HCT116 (cell line): ENCODE results near the gene SYN1. TPM values are rescaled to one million over a fixed set of nuclear protein-coding genes. Genes with fewer than 3 reads are reported as not detected.

Experiments
- ATAC-seq: fragments of 200-7000 bp; cut with Tn5 transposase; 2 replicates; pipeline ENCODE4 v1.9.1; 2020; ENCODE audit warnings: mild to moderate bottlenecking, moderate library complexity
- BruUV-seq: library from RNA; stranded (reverse); fragments of 400-500 nt; replicated peaks from 2 replicates; lab custom pipeline; 2021; lab: Mats Ljungman, UMichigan
- CTCF ChIA-PET: fragments of 300-600 bp; sonication (Branson Sonifier 250); formaldehyde crosslinking; loops from one replicate; lab custom pipeline; 2021; ENCODE audit warnings: antibody characterized with exemption; lab: Charles Lee
- POLR2A ChIA-PET: fragments of 300-600, 350-600 bp; sonication (Branson Sonifier 250); formaldehyde crosslinking; loops from one replicate; lab custom pipeline; 2021; ENCODE audit warnings: antibody characterized with exemption; lab: Charles Lee
- RAD21 ChIA-PET, 2 experiments: fragments of 300-600 bp; sonication (Branson Sonifier 250); formaldehyde crosslinking; loops; one replicate each; lab custom pipeline; 2023; ENCODE audit warnings: low total read pairs in 2 of 2; ENCODE audit not compliant: uncharacterized antibody in 2 of 2, unreplicated experiment in 2 of 2, low non-redundant PET in 1 of 2; lab: Charles Lee
- DNase-seq: peaks from one replicate; pipeline ENCODE4 v3.0.0-alpha.2; 2010; ENCODE audit warnings: low read depth, low spot score
- H2AFZ ChIP-seq: fragments of 200-600 bp; shearing (Covaris generic), sonication (generic); 2 replicates; pipeline ENCODE4 v1.6.1; 2017; ENCODE audit warnings: low read depth, mixed run types, mixed read lengths, antibody characterized with exemption, low read length; ENCODE audit not compliant: poor library complexity, severe bottlenecking
- H3K27ac ChIP-seq: 2 replicates; pipeline ENCODE4 v1.5.1; 2012; ENCODE audit warnings: low read depth, low read length
- H3K27me3 ChIP-seq: fragments of 200-600 bp; sonication (generic); 2 replicates; pipeline ENCODE4 v1.6.1; 2016; ENCODE audit warnings: mixed run types, low read length, mixed read lengths; ENCODE audit not compliant: insufficient read depth
- H3K36me3 ChIP-seq, 2 experiments: fragments of 200-500 bp in 1 of 2; fragments of 200-600 bp in 1 of 2; sonication (Bioruptor generic) in 1 of 2; sonication (generic) in 1 of 2; 2 replicates each; pipeline versions ENCODE4 v1.5.1 to v1.6.1; 2014 to 2016; ENCODE audit warnings: low read length in 2 of 2, inconsistent platforms in 1 of 2, mixed read lengths in 1 of 2, mixed run types in 1 of 2; ENCODE audit not compliant: insufficient read depth in 2 of 2, control insufficient read depth in 1 of 2
- H3K4me1 ChIP-seq, 2 experiments: fragments of 200-600 bp in 1 of 2; sonication (generic) in 1 of 2; 2 replicates each; pipeline versions ENCODE4 v1.5.1 to v1.6.1; 2012 to 2017; ENCODE audit warnings: low read length in 2 of 2, inconsistent platforms in 1 of 2, mild to moderate bottlenecking in 1 of 2, mixed read lengths in 1 of 2, mixed run types in 1 of 2, moderate library complexity in 1 of 2; ENCODE audit not compliant: insufficient read depth in 2 of 2, control insufficient read depth in 1 of 2
- H3K4me2 ChIP-seq: fragments of 200-600 bp; sonication (generic); 2 replicates; pipeline ENCODE4 v1.6.1; 2017; ENCODE audit warnings: mixed run types, low read length, mixed read lengths
- H3K4me3 ChIP-seq, 2 experiments: fragments of 200-600 bp in 1 of 2; sonication (generic) in 1 of 2; replicated peaks in 1 of 2; 2 replicates each; pipeline ENCODE4 v1.5.1; 2011 to 2016; ENCODE audit warnings: low read length in 2 of 2, control low read depth in 1 of 2, low read depth in 1 of 2, mild to moderate bottlenecking in 1 of 2, mixed read lengths in 1 of 2, mixed run types in 1 of 2
- H3K79me2 ChIP-seq: fragments of 200-600 bp; sonication (generic); 2 replicates; pipeline ENCODE4 v1.6.1; 2017; ENCODE audit warnings: mild to moderate bottlenecking, mixed run types, low read length, moderate library complexity, mixed read lengths; ENCODE audit not compliant: insufficient read depth
- H3K9ac ChIP-seq: fragments of 200-600 bp; sonication (generic); 2 replicates; pipeline ENCODE4 v1.6.1; 2016; ENCODE audit warnings: low read length, mixed read lengths
- H3K9me2 ChIP-seq: fragments of 200-600 bp; sonication (generic), shearing (Covaris generic); 2 replicates; pipeline ENCODE4 v1.6.1; 2017; ENCODE audit warnings: mixed run types, mild to moderate bottlenecking, moderate library complexity; ENCODE audit not compliant: insufficient read depth
- H3K9me3 ChIP-seq, 2 experiments: fragments of 200-500 bp in 1 of 2; fragments of 200-600 bp in 1 of 2; sonication (Bioruptor generic) in 1 of 2; sonication (generic) in 1 of 2; 2 replicates each; pipeline ENCODE4 v1.6.1; 2014 to 2017; ENCODE audit warnings: low read length in 2 of 2, mixed read lengths in 2 of 2, inconsistent platforms in 1 of 2, low read depth in 1 of 2, mild to moderate bottlenecking in 1 of 2, mixed run types in 1 of 2, moderate library complexity in 1 of 2; ENCODE audit not compliant: control insufficient read depth in 1 of 2, insufficient read depth in 1 of 2
- H4K20me1 ChIP-seq: fragments of 200-600 bp; sonication (generic), shearing (Covaris generic); 2 replicates; pipeline ENCODE4 v1.6.1; 2017; ENCODE audit warnings: mixed run types, mild to moderate bottlenecking, moderate library complexity; ENCODE audit not compliant: insufficient read depth
- EGR1 ChIP-seq: IDR thresholded peaks from 2 replicates; pipeline ENCODE4 v1.6.1; 2012; ENCODE audit warnings: low read depth
- EZH2 ChIP-seq: fragments of 200-600 bp; sonication (generic); IDR thresholded peaks from 2 replicates; pipeline ENCODE4 v1.6.1; 2017; ENCODE audit warnings: antibody characterized with exemption, mixed run types
- FOSL1 ChIP-seq: IDR thresholded peaks from 2 replicates; pipeline ENCODE4 v1.6.1; 2012; ENCODE audit warnings: low read depth
- JUND ChIP-seq: IDR thresholded peaks from 2 replicates; pipeline ENCODE4 v1.6.1; 2012
- SRF ChIP-seq: IDR thresholded peaks from 2 replicates; pipeline ENCODE4 v1.6.1; 2012; ENCODE audit warnings: low read depth
- intact Hi-C: fragments of 100-400 bp; cut with micrococcal nuclease; formaldehyde crosslinking; loops from 2 replicates; pipeline ENCODE4 v1.10.0; 2022
- total RNA-seq: library from RNA; stranded (reverse); gene quantifications from one replicate; pipeline ENCODE4 v1.2.1, GENCODE V29; 2021; ENCODE audit not compliant: unreplicated experiment
- TF ChIP-seq, protein P1 (sequence below): IDR thresholded peaks from 2 replicates; pipeline ENCODE4 v1.6.1; 2012

SYN1 gene
- total RNA-seq, 1 experiment from 2014 or later, result 0.86 TPM

DNA sequence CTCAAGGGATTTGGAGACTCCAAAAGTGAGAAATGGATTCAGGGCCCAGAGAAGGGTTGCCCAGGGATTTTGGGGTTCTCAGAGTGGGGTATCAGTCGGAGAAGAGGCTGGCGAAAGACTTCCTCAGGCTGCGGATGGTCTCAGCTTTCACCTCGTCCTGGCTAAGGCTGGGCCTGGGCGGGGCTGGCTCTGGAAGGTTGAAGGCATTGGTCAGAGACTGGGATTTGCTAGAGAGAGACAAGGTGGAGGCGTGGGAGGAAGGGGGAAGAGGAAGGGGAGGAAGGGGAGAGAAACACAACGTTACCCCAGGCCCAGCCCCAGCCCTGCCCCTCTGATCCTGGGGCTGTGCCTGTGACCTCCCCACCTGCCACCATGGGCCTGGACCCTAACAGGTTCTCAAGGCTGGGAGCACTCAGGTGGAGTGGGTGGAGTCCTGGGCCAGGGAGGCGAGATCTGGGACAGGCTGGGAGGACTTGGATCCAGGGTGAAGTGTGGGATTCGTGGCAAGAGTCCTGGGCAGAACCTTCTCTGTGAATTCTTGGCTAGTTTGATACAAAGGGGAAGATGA is 46.8 kb downstream of the SYN1 start:
- H3K36me3 ChIP-seq, result 0 out of 4 replicates have a peak, but pooled peaks cover 0 to 2% of the 10 kb centered on the region in 2 experiments
- TF ChIP-seq EGR1, result no peak
- TF ChIP-seq, all 23 proteins: peak for 0
- no peaks in the 10 kb centered on the region for H3K79me2 ChIP-seq
- H3K9ac ChIP-seq, result no peak overlapping the region
- H3K27me3 ChIP-seq, result no peaks in the 10 kb centered on the region
- DNase-seq (no peak), ATAC-seq (no peak; the same call in 1 of the 2 replicates)
- H2AFZ ChIP-seq, result no peak overlapping the region
- no peaks in the 10 kb centered on the region for H3K9me2 ChIP-seq
- no TSS peak for BruUV-seq
- H3K27ac ChIP-seq, result no peak overlapping the region
- ChIA-PET CTCF (no interaction called here), RAD21 (no interaction called here), POLR2A (no interaction called here)
- intact Hi-C loops, result no loop called here
- H3K9me3 ChIP-seq, result no peaks in the 10 kb centered on the region
- H3K4me3 ChIP-seq, result no peak overlapping the region
- no peaks in the 10 kb centered on the region for H4K20me1 ChIP-seq
- no peak overlapping the region for H3K4me2 ChIP-seq
- H3K4me1 ChIP-seq, result peaks cover 3 to 22% of the 10 kb centered on the region in 2 experiments; a peak in 2 of 4 replicates

DNA sequence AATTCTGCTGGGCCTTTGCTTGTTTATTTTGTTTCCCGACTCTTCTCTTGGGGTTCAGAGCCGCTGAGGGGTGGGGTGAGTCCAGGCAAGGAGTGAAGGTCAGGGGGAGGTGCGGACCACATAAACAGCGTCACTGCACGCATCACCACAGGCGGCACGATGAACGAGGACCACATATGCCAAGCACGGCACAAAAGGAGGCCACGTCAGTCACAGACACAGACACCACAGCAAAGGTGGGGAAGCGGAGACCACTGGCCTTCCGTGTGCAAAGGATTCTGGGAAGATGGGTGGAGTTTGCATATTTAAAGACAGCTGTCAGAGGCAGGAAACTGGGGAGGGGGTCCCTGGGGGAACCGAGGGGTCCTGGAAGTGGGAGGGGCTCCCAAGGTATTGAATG is 47.8 kb downstream of the SYN1 start:
- no peak for DNase-seq
- intact Hi-C loops, result no loop called here
- Histone ChIP-seq H3K9ac (no peak overlapping the region), H4K20me1 (no peaks in the 10 kb centered on the region), H3K9me2 (no peaks in the 10 kb centered on the region), H3K27ac (no peak overlapping the region), H3K9me3 (no peaks in the 10 kb centered on the region), H3K36me3 (peaks cover 0 to 2% of the 10 kb centered on the region in 2 experiments; a peak in 1 of 4 replicates)
- ChIA-PET POLR2A (no interaction called here), RAD21 (no interaction called here), CTCF (no interaction called here)
- BruUV-seq, result no TSS peak
- TF ChIP-seq EGR1 (no peak), EZH2 (no peak), FOSL1 (no peak), JUND (no peak), SRF (no peak)
- TF ChIP-seq, protein P1, sequence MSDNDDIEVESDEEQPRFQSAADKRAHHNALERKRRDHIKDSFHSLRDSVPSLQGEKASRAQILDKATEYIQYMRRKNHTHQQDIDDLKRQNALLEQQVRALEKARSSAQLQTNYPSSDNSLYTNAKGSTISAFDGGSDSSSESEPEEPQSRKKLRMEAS, result no peak
- TF ChIP-seq, all 23 proteins: peak for 0
- Histone ChIP-seq H3K4me3 (no peak overlapping the region), H3K27me3 (no peaks in the 10 kb centered on the region), H3K4me2 (no peak overlapping the region), H3K4me1 (peaks cover 0 to 13% of the 10 kb centered on the region in 2 experiments; a peak in 1 of 4 replicates), H3K79me2 (no peaks in the 10 kb centered on the region), H2AFZ (no peak overlapping the region)
- no peak for ATAC-seq
